Stimulated activated CD8-positive, alpha-beta memory T cell treated with anti-CD3 and anti-CD28 coated beads, Interleukin-4, amount 100 ng/mL, for 4 hours (primary cell): Measurements from ENCODE around the gene CCDC91.
"Not testable (repeated sequence)": the region's sequence is repeated elsewhere in the genome, so short reads cannot be mapped to it uniquely, and the experiment has no call there.

ENCODE experiments used
- DNase-seq, 2 donors: peaks; one replicate each; pipeline ENCODE4 v3.0.0-alpha.2; 2020; ENCODE audit warnings: low read depth in 2 of 2, low spot score in 1 of 2

Gene CCDC91

GRCh38 chr12:28231248-28231647 lies 41.0 kb downstream of the CCDC91 start:
- no peak for DNase-seq

GRCh38 chr12:28232211-28232928 lies 42.1 kb downstream of the CCDC91 start:
- DNase-seq = no peak

GRCh38 chr12:28234444-28234843 lies 44.2 kb downstream of the CCDC91 start:
- DNase-seq = no peak

DNA sequence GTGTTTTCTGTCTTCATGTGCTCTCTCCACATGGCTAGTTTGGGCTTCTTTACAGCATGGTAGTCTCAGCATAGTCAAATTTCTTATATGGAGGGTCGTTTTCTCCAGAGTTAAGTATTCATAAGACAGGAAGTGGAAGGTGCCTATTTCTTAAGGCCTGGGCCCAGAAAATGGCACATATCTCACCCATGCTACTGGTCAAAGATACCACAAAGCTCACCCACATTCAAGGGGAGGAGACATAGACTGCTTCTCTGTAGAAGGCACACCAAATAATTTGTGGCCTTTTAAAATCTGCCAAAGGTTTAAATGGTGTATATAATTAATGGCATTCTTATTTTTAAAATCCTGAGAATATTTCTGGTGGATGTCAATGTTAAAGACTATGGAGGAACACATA lies 44.8 kb downstream of the CCDC91 start:
- DNase-seq = no peak

GRCh38 chr12:28235985-28236384 lies 45.7 kb downstream of the CCDC91 start:
- no peak for DNase-seq

DNA sequence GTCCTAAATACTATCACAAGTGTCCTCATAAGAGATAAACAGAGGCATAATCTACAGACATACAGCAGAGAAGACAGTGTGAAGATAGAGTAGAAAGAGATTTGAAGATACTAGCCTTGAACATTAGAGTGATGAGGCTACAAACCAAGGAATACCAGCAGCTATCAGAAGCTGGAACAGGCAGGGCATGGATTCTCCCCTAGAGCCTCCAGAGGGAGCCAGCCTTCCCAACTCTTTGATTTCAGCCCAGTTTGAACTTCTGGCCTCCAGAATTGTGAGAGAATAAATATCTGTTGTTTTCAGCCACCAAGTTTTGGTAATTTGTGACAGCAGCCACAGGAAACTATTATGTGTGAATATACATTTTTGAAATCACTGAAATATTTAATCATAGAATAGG lies 47.2 kb downstream of the CCDC91 start:
- DNase-seq = no peak

- no peak for DNase-seq
Observed at GRCh38 chr12:28239918-28240317, 49.7 kb downstream of the CCDC91 start.

GRCh38 chr12:28240853-28241252 lies 50.6 kb downstream of the CCDC91 start:
- no peak for DNase-seq

DNA sequence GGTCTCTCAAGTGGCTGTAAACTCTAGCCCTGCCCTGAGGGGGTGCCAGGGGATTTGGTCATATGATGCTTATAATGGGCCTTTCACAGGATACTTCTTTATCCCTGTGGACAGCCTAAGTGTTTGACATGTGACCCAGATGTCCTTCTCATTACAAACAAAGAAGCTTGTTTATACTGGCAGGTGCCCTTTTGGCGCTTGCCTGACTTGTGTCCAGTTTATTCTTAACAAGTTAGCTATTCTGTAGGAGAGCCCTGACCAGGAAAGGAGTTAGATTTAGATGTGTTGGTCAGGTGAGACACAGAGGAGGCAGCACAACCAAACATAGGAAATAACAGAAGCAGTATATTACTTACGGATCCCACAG lies 51.9 kb downstream of the CCDC91 start:
- no peak for DNase-seq

GRCh38 chr12:28242496-28243309 lies 52.4 kb downstream of the CCDC91 start:
- DNase-seq = no peak

- no peak for DNase-seq
Observed at GRCh38 chr12:28243310-28243633, 53.0 kb downstream of the CCDC91 start.

DNA sequence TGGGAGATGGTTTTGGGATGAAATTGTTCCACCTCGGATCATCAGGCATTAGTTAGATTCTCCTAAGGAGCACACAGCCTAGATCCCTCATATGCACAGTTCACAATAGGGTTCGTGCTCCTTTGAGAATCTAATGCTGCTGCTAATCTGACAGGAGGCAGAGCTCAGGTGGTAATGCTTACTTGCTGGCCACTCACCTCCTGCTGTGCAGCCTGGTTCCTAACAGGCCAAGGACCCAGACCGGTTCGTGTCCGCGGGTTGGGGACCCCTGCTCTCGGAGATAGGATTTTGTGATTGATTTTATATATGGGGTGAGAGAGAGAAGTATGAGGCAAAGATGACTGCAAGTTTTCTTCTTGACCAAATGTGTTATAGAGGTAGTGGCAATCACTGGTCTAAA lies 57.5 kb downstream of the CCDC91 start:
- no peak for DNase-seq

DNA sequence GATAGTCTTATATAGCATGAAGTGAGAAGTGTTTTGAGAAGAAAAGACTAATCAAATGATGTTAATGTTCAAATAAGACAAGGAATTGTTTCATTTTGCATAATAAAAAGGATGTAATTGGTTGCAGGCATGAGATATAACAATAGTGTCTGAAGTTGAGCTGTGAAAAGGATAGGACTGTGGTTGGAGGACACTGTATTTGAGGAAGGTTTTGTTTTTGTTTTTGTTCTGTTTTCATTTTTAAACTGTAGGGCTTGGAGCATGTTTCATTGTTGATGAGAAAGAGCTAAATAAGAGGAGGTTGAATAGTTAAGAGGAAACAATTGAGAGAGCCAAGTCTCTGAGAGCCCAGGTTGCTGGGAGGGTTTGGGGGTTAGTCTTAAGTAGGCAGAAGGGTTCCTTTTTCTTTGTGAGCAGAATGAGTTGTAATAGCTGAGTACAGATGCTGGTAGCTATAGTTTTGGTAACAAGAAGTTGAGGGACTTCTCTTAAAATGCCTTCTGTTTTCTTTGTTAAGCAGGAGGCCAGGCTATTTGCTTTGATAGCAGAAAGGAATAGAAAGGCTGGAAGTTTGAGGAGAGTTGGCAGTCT lies 58.4 kb downstream of the CCDC91 start:
- DNase-seq = no peak

GRCh38 chr12:28253161-28253641 lies 62.9 kb downstream of the CCDC91 start:
- DNase-seq = no peak

- no peak for DNase-seq
Observed at GRCh38 chr12:28257411-28257810, 67.2 kb downstream of the CCDC91 start.

GRCh38 chr12:28258998-28259397 lies 68.7 kb downstream of the CCDC91 start:
- no peak for DNase-seq

- no peak for DNase-seq
Observed at GRCh38 chr12:28265435-28266042, 75.3 kb downstream of the CCDC91 start.

GRCh38 chr12:28267920-28268607 lies 77.8 kb downstream of the CCDC91 start:
- DNase-seq = not testable (repeated sequence)

GRCh38 chr12:28268608-28269229 lies 78.5 kb downstream of the CCDC91 start:
- no peak for DNase-seq

- no peak for DNase-seq
Observed at GRCh38 chr12:28269851-28270250, 79.6 kb downstream of the CCDC91 start.

DNA sequence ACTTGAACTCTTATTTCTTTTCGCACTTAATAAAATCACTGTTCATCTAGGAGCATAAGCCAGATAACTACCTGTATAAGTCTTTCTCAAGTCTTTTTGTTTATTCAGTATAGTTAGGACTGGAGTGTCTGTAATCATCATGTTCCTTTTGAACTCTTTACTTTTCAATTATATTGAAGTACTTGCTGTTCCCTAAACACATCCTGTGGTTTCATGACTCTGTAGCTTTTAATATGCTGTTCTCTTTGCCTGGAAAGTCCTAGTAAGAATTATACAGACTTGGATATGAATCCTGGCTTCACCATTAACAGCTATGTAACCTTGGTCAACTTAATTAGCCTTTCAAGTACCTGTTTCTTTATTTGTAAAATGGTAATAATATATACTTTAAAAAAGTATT lies 88.2 kb downstream of the CCDC91 start:
- DNase-seq = no peak
